ENCODE measurements around the gene KCNQ4. TPM values are rescaled to one million over a fixed set of nuclear protein-coding genes. Genes with fewer than 3 reads are reported as not detected.

Gene KCNQ4
- total RNA-seq, 1 experiment from 2014 or later, result 1.4 TPM

DNA sequence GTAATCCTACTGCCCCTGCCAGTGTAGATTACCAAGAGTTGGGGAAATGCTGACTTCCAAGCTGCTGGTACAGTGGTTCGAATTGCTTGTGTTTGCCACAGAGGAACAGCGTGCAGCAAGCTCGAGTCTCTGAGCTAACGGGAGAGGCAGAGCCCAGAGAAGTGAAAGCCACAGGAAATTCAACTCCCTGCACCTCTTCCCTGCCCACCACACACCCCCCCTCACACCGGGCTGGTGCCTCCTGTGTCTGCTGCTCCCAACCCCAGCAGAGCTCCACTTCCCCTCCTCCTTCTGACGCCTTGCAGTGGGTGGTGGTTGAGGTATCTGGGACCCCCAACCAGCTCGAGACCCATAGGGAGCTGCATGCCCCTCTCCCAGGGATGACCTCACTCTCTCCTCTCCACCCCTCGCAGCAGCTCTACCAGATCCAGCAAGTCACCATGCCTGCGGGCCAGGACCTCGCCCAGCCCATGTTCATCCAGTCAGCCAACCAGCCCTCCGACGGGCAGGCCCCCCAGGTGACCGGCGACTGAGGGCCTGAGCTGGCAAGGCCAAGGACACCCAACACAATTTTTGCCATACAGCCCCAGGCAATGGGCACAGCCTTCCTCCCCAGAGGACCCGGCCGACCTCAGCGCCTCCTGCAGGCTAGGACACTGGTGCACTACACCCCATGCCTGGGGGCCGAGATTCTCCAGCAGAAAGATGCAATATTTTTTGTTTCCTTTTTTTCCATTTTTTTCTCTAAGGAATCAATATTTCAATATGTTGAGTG lies 13.1 kb upstream of the KCNQ4 start:
- H3K4ac ChIP-seq (ENCODE audit: low read depth, low read length), result no peak overlapping the region
- H4K8ac ChIP-seq (replicated peaks; ENCODE audit: insufficient read length, low read depth, low read length), result no peak overlapping the region
- peak; percentile 52 for DNase-seq
- no peak overlapping the region for H3K27ac ChIP-seq (ENCODE audit: insufficient read length, low read depth, low read length)
- no peak overlapping the region for H2BK5ac ChIP-seq (ENCODE audit: insufficient read length, low read length)
- no peaks in the 10 kb centered on the region for H3K9me3 ChIP-seq (ENCODE audit: control insufficient read depth, low read depth, low read length)
- Mint-ChIP-seq H3K36me3 (ENCODE audit: insufficient read depth in 1 of 3, low read depth in 3 of 3) (peaks cover 31 to 69% (median 57%) of the 10 kb centered on the region in 3 experiments; a peak in 6 of 7 replicates), H3K27ac (peak overlapping the region in 2 of 3 experiments; percentile 33 to 85; a peak in 4 of 7 replicates), H3K9me3 (no peaks in the 10 kb centered on the region), H3K27me3 (ENCODE audit: low read depth) (no peaks in the 10 kb centered on the region; the same call in 1 of the 2 replicates), H3K4me1 (peaks cover 16 to 28% of the 10 kb centered on the region in 2 experiments), H3K4me3 (no peak overlapping the region)
- H3K56ac ChIP-seq (ENCODE audit: insufficient read length, low read depth, low read length), result no peak overlapping the region
- no peaks in the 10 kb centered on the region for H3K79me2 ChIP-seq (ENCODE audit: insufficient read depth, low read length)
- no peak overlapping the region for H3K14ac ChIP-seq (ENCODE audit: insufficient read depth, low read length)
- no peak overlapping the region for H2BK120ac ChIP-seq (ENCODE audit: low read depth, low read length, poor library complexity, severe bottlenecking)
- no peaks in the 10 kb centered on the region for H3K79me1 ChIP-seq (ENCODE audit: insufficient read depth, low read depth, low read length, poor library complexity, severe bottlenecking)
- peaks cover 4% of the 10 kb centered on the region for H3K4me1 ChIP-seq (ENCODE audit: insufficient read depth, low read length)
- no peak overlapping the region for H3K9ac ChIP-seq (ENCODE audit: extremely low read depth, insufficient read length, low read length)
- no peak overlapping the region for H4K91ac ChIP-seq (ENCODE audit: insufficient read length, low read depth, low read length)
- peak; percentile 59 for TF ChIP-seq CTCF (conservative IDR thresholded peaks at IDR 0.05)
- H2BK20ac ChIP-seq (ENCODE audit: low read depth, low read length, poor library complexity, severe bottlenecking), result no peak overlapping the region
- no peaks in the 10 kb centered on the region for H3K27me3 ChIP-seq (ENCODE audit: insufficient read depth, low read length)
- H3K18ac ChIP-seq (ENCODE audit: insufficient read length, low read depth, low read length), result no peak overlapping the region
- no peak overlapping the region for H4K5ac ChIP-seq (ENCODE audit: insufficient read length, low read depth, low read length)
- H3K4me2 ChIP-seq (ENCODE audit: insufficient read depth, insufficient read length, low read length), result no peak overlapping the region
- H2AFZ ChIP-seq (ENCODE audit: low read length), result no peak overlapping the region
- no peak overlapping the region for H2BK12ac ChIP-seq (ENCODE audit: insufficient read length, low read depth, low read length)
- no CpG with 5 or more reads among the region's 18 CpGs for WGBS (ENCODE audit: extremely low coverage, insufficient read length, low lambda C conversion rate)
- no peak overlapping the region for H2BK15ac ChIP-seq (ENCODE audit: low read depth, low read length)
- no peak overlapping the region for H3T11ph ChIP-seq (ENCODE audit: low read length)
- no peak overlapping the region for H3K23ac ChIP-seq (ENCODE audit: insufficient read length, low read depth, low read length)
- no peak overlapping the region for H2AK5ac ChIP-seq (ENCODE audit: insufficient read length, low read length)
- H3K23me2 ChIP-seq (ENCODE audit: insufficient read length, low read depth, low read length, poor library complexity, severe bottlenecking), result no peaks in the 10 kb centered on the region
- H4K20me1 ChIP-seq (ENCODE audit: control insufficient read depth, insufficient read depth, insufficient read length), result no peaks in the 10 kb centered on the region
